ENCODE data around the gene RPL27.

RPL27 gene

GRCh38 chr17:43020789-43021740 is 22.8 kb downstream of the RPL27 start:
- Histone ChIP-seq H3K9ac (ENCODE audit: low read depth, low read length) (peak overlapping the region; percentile 57), H4K20me1 (ENCODE audit: insufficient read depth, low read length) (no peaks in the 10 kb centered on the region), H3K27me3 (ENCODE audit: insufficient read depth, low read length, poor library complexity) (peaks cover 6% of the 10 kb centered on the region), H3K79me2 (ENCODE audit: insufficient read depth, low read length) (no peaks in the 10 kb centered on the region), H3K4me1 (ENCODE audit: insufficient read depth, low read length) (peaks cover 33% of the 10 kb centered on the region), H3K36me3 (ENCODE audit: insufficient read depth, low read length) (0 out of 2 replicates have a peak, but pooled peaks cover 2% of the 10 kb centered on the region), H3K4me2 (ENCODE audit: insufficient read depth, low read length) (peak overlapping the region; percentile 96), H3K27ac (ENCODE audit: low read length) (no peak overlapping the region), H3K9me3 (ENCODE audit: insufficient read depth, low read length, severe bottlenecking) (no peaks in the 10 kb centered on the region), H2AFZ (ENCODE audit: low read depth, low read length) (peak overlapping the region; percentile 74), H3K4me3 (ENCODE audit: low read depth in 1 of 2, low read length in 2 of 2) (peak overlapping the region; percentile 35 to 72; a peak in 3 of 4 replicates)
- no peak for TF ChIP-seq CTCF (IDR thresholded peaks at IDR 0.05; ENCODE audit: borderline replicate concordance, extremely low read depth, low read length, poor library complexity, severe bottlenecking)
- TF ChIP-seq EZH2 (IDR thresholded peaks at IDR 0.05; ENCODE audit: borderline replicate concordance, low read depth, low read length, severe bottlenecking), result no peak
- no peak for ATAC-seq (ENCODE audit: insufficient read depth, low read depth)
- DNase-seq, result peak; percentile 35

- peak within 1 kb of the TSS; percentile 96 for H3K4me2 ChIP-seq (ENCODE audit: insufficient read depth, low read length)
- no peaks in the 10 kb centered on the region for H4K20me1 ChIP-seq (ENCODE audit: insufficient read depth, low read length)
- peak within 1 kb of the TSS; percentile 74 for H2AFZ ChIP-seq (ENCODE audit: low read depth, low read length)
- peaks cover 33% of the 10 kb centered on the region for H3K4me1 ChIP-seq (ENCODE audit: insufficient read depth, low read length)
- H3K79me2 ChIP-seq (ENCODE audit: insufficient read depth, low read length), result no peaks in the 10 kb centered on the region
- no peaks in the 10 kb centered on the region for H3K9me3 ChIP-seq (ENCODE audit: insufficient read depth, low read length, severe bottlenecking)
- no peaks in the 10 kb centered on the region for H3K36me3 ChIP-seq (ENCODE audit: insufficient read depth, low read length)
- H3K4me3 ChIP-seq (ENCODE audit: low read depth in 1 of 2, low read length in 2 of 2), result peak within 1 kb of the TSS; percentile 35 to 72
- DNase-seq (peak; percentile 74), ATAC-seq (ENCODE audit: insufficient read depth, low read depth) (peak; percentile 75)
- TF ChIP-seq CTCF (IDR thresholded peaks at IDR 0.05; ENCODE audit: borderline replicate concordance, extremely low read depth, low read length, poor library complexity, severe bottlenecking), result no peak
- peak; percentile 92 for TF ChIP-seq EZH2 (IDR thresholded peaks at IDR 0.05; ENCODE audit: borderline replicate concordance, low read depth, low read length, severe bottlenecking)
- 0 out of 2 replicates have a peak within 1 kb of the TSS, but pooled peaks have one; percentile 1 for H3K27ac ChIP-seq (ENCODE audit: low read length)
- H3K27me3 ChIP-seq (ENCODE audit: insufficient read depth, low read length, poor library complexity), result peaks cover 6% of the 10 kb centered on the region
- H3K9ac ChIP-seq (ENCODE audit: low read depth, low read length), result peak within 1 kb of the TSS; percentile 57
These were observed 23.7 kb downstream of the RPL27 start, which contains the start of gene VAT1 for GRCh38 chr17:43021741-43022512. VAT1 (minus strand) TSS chr17:43022385; CDS start chr17:43022322, 63 bp downstream.

GRCh38 chr17:43024407-43025289 is 26.4 kb downstream of the RPL27 start, which contains the start of gene RND2:
RND2 (plus strand) TSS chr17:43025231; CDS start chr17:43025348, 117 bp downstream.
- H3K4me3 ChIP-seq (ENCODE audit: low read depth in 1 of 2, low read length in 2 of 2), result peak within 1 kb of the TSS; percentile 28 to 69; a peak in 3 of 4 replicates
- H3K9ac ChIP-seq (ENCODE audit: low read depth, low read length), result peak within 1 kb of the TSS; percentile 63
- DNase-seq (peak; percentile 84), ATAC-seq (ENCODE audit: insufficient read depth, low read depth) (peak; percentile 62)
- TF ChIP-seq CTCF (IDR thresholded peaks at IDR 0.05; ENCODE audit: borderline replicate concordance, extremely low read depth, low read length, poor library complexity, severe bottlenecking) (peak; percentile 76), EZH2 (IDR thresholded peaks at IDR 0.05; ENCODE audit: borderline replicate concordance, low read depth, low read length, severe bottlenecking) (no peak)
- no peaks in the 10 kb centered on the region for H4K20me1 ChIP-seq (ENCODE audit: insufficient read depth, low read length)
- H3K4me1 ChIP-seq (ENCODE audit: insufficient read depth, low read length), result peaks cover 33% of the 10 kb centered on the region
- no peaks in the 10 kb centered on the region for H3K36me3 ChIP-seq (ENCODE audit: insufficient read depth, low read length)
- peaks cover 6% of the 10 kb centered on the region for H3K27me3 ChIP-seq (ENCODE audit: insufficient read depth, low read length, poor library complexity)
- peak within 1 kb of the TSS; percentile 96 for H3K4me2 ChIP-seq (ENCODE audit: insufficient read depth, low read length)
- H3K9me3 ChIP-seq (ENCODE audit: insufficient read depth, low read length, severe bottlenecking), result no peaks in the 10 kb centered on the region
- peak within 1 kb of the TSS; percentile 51; the same call in 1 of the 2 replicates for H3K27ac ChIP-seq (ENCODE audit: low read length)
- peak within 1 kb of the TSS; percentile 76 for H2AFZ ChIP-seq (ENCODE audit: low read depth, low read length)
- no peaks in the 10 kb centered on the region for H3K79me2 ChIP-seq (ENCODE audit: insufficient read depth, low read length)
